ENCODE data around the gene CTRB1.

- TF ChIP-seq POLR2AphosphoS5 (IDR thresholded peaks at IDR 0.05; ENCODE audit: insufficient read depth in 1 of 2, low read depth in 1 of 2) = peak in 1 of 2 donors; percentile 52
- TF ChIP-seq CTCF (IDR thresholded peaks at IDR 0.05) = no peak
Measured at GRCh38 chr16:75251280-75252048, 32.7 kb downstream of the CTRB1 start, which contains the start of gene BCAR1.
